GM12801 (cell line): ENCODE data around the gene ZNF576.

Experiments
- TF ChIP-seq, protein P1 (sequence below): IDR thresholded peaks from one replicate; pipeline ENCODE4 v1.5.1; 2011; ENCODE audit warnings: control low read depth; ENCODE audit not compliant: insufficient read length; ENCODE audit errors: extremely low read depth

Gene ZNF576

DNA sequence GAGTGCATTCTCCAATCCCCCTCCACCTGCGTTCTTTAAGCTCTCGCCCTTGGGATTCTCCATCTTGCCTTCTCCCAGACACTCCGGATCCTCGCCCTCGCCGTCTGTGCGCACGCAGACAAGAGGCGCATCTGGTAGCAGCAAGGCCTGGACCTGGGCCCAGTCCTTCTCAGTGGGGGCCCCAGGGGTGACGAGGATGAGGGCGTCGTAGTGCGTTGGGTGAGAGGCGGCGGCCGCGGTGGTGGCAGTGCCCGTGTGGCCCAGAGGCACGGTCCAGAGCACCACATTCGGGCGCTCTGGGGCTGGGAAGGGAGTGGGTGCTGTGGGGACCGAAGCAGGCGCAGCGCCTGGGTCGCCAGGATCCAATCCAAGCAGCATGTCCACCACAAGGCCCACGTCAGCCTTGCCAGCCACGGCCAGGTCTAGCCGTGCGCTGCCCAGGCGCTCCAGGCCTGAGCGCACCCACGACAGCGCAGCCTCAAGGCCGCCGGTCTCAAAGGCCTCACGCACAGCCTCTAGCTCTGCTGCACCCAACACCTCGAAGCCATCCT, 3.5 kb upstream of the ZNF576 start:
- TF ChIP-seq, protein P1, sequence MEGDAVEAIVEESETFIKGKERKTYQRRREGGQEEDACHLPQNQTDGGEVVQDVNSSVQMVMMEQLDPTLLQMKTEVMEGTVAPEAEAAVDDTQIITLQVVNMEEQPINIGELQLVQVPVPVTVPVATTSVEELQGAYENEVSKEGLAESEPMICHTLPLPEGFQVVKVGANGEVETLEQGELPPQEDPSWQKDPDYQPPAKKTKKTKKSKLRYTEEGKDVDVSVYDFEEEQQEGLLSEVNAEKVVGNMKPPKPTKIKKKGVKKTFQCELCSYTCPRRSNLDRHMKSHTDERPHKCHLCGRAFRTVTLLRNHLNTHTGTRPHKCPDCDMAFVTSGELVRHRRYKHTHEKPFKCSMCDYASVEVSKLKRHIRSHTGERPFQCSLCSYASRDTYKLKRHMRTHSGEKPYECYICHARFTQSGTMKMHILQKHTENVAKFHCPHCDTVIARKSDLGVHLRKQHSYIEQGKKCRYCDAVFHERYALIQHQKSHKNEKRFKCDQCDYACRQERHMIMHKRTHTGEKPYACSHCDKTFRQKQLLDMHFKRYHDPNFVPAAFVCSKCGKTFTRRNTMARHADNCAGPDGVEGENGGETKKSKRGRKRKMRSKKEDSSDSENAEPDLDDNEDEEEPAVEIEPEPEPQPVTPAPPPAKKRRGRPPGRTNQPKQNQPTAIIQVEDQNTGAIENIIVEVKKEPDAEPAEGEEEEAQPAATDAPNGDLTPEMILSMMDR: no peak

DNA sequence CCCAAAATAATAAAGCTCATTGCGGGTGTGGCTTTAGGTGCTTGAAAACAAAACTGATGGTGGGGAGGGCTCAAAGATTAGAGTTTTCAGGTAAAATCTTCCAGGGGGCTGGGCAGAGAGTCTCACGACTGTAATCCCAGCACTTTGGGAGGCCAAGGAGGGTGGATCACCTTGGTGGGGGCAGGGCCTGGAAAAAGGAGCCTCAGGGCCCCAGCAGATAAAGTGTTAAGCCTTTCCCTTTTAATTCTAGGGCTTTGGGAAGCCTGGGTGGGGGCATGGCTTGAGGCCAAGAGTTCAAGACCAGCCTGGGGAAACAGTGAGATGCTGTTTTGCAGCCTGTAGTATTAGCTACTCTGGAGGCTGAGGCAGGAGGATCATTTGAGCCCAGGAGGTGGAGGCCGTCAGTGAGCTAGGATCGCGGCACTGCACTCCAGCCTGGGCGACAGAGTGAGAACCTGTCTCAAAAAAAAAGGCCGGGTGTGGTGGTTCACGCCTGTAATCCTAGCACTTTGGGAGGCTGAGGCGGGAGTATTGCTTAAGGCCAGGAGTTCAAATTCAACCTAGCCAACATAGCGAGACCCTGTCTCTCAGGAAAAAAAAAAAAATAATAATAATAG, 2.2 kb upstream of the ZNF576 start:
- TF ChIP-seq, protein P1: no peak

DNA sequence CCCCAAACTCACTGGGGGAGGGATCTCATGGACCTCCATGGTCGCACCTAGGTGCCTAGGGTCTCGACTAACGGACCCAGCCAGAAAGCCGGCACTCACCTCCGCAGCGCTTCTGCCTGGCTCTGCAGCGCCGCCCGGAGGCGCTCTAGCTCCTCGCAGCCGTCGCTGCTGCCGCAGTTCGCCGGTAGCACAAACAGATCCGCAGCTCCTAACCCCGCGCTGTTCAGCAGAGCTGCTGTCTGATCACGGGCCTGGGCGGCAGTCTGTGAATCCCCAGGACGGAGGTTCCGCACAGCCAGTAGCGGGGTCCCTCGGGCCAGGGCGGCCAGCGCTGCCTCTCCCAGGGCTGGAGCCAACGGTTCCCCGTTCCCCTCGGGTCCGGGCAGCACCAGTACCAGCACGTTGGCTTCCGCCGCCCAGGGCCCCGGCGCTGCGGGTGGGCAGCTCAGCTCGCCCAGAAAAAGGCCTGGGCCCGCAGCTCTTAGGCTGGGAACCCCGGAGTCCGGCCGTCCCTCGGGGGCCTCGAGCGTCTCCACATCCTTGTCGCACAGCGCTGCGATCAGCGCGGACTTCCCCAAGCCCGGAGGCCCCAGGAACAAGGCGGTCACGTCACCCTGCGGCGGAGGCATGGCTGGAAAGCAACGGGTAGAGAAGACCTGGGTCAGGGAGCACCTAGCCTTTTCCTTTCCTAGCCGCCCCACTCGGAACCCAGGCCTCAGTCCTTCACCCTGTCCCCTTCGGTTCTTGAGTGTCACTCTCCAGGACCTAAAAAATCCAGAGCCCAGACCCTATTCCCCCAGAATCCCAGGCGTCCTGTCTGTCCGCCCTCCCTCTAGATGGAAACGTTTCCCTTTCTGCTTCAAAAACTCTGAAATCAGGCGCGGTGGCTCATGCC, 1.4 kb upstream of the ZNF576 start:
- TF ChIP-seq, protein P1: peak; percentile 6

DNA sequence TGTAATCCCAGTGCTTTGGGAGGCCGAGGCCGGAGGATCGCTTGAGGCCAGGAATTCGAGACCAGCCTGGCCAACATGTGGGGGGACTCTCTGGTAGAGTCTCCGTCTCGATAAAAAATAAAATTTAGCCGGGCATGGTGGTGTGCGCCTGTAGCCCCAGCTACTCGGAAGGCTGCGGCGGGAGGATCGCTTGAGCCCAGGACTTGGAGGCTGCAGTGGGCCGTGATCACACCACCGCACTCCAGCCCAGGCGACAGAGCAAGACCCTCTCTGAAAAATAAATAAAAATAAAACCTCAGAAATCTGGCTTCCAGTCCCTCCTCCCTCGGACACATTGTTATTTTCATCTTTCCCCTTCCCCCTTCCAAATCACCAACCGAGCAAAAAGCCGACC, 793 bp upstream of the ZNF576 start:
- TF ChIP-seq, protein P1: no peak

DNA sequence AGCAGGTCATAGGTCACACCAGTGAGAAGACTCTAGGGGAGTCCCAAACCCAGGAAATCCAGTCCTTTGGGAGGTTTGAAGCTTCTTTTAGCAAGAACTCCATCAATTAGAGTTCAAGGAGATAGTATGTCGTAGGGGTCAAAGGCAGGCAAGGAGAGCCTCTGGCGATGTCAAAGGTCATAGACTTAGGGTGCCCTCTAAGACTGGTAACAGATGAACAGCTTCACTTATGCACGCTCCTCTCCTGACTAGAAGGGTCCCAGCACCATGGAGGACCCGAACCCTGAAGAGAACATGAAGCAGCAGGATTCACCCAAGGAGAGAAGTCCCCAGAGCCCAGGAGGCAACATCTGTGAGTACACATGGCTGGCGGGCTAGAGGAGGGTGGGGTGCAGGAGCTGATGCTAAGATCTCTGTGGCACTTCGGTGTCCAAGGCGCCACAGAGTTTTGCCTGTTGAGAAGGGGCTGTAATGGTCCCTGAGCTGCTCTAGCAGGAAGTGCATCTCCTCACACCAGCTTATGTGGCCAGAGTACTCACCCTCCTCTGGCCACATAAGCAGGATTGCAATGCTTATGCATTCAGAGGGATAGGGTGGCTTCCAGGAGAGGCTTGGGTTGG, 557 bp downstream of the ZNF576 start:
- TF ChIP-seq, protein P1: no peak

DNA sequence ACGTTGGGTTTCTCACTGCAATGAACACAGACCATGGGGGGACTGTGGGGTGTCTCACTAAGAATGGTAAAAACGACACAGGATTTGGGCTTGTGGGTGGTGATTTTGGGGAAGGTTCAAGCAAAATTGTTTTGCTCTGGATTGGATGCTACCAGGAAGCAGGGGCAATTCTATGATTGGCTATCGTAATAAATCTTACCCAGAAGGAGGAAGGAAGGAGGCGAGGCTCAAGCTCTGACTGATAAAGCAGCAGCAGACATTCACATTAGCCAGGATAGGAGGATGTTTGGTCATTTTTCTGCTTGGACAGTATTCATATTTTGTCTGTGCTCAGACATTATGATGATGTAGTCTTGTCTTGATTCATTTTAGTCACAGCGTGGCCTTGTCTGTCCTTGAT, 1.5 kb downstream of the ZNF576 start:
- TF ChIP-seq, protein P1: no peak
